ENCODE data around the gene ITPK1. TPM values are rescaled to one million over a fixed set of nuclear protein-coding genes. Genes with fewer than 3 reads are reported as not detected.

Gene ITPK1
- total RNA-seq, 2 donors from 2014 or later = 53.4 to 61.8 TPM

- no peaks in the 10 kb centered on the region for H3K9me3 Mint-ChIP-seq
- no peak overlapping the region for H3K4me3 Mint-ChIP-seq
- H3K27me3 Mint-ChIP-seq (ENCODE audit: low read depth) = peaks cover 12% of the 10 kb centered on the region
- peaks cover 0 to 2% of the 10 kb centered on the region in 2 donors for H3K36me3 Mint-ChIP-seq (ENCODE audit: insufficient read depth in 2 of 2)
- H3K4me1 Mint-ChIP-seq (ENCODE audit: low read depth) = peaks cover 17% of the 10 kb centered on the region
- no peak overlapping the region for H3K27ac Mint-ChIP-seq
- DNase-seq (no peak), ATAC-seq (replicated peaks in 1 of 2) (no peak)
Measured at GRCh38 chr14:92905667-92906066, 210.1 kb downstream of the ITPK1 start.

GRCh38 chr14:92903359-92903758, 212.4 kb downstream of the ITPK1 start:
- H3K36me3 Mint-ChIP-seq (ENCODE audit: insufficient read depth in 2 of 2) = peaks cover 0 to 4% of the 10 kb centered on the region in 2 donors
- peak; percentile 39 to 49 for ATAC-seq (replicated peaks in 1 of 2)
- no peak for DNase-seq
- H3K4me3 Mint-ChIP-seq = no peak overlapping the region
- peaks cover 12% of the 10 kb centered on the region for H3K27me3 Mint-ChIP-seq (ENCODE audit: low read depth)
- peaks cover 27% of the 10 kb centered on the region for H3K4me1 Mint-ChIP-seq (ENCODE audit: low read depth)
- no peak overlapping the region for H3K27ac Mint-ChIP-seq
- H3K9me3 Mint-ChIP-seq = peaks cover 1 to 3% of the 10 kb centered on the region in 2 donors

DNA sequence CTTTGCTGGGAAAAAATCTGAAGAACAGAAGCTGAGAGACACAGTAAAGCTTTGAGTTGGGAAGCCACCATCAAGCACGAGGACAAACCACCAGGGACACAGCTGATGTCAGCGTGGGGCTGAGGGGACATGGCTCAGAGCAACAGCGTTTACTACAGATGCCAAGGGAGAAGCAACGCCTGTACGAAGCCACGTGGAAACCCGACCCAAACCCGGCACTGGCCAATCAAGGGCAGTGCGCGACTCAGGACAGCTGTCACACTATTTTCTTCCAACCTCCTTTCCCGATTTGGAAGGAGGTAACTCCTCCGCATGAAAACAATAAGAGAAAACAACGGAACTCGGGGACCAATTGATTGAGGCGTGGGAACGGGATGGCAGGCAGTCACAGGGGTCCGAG, 213.0 kb downstream of the ITPK1 start:
- no peak overlapping the region for H3K4me3 Mint-ChIP-seq

DNA sequence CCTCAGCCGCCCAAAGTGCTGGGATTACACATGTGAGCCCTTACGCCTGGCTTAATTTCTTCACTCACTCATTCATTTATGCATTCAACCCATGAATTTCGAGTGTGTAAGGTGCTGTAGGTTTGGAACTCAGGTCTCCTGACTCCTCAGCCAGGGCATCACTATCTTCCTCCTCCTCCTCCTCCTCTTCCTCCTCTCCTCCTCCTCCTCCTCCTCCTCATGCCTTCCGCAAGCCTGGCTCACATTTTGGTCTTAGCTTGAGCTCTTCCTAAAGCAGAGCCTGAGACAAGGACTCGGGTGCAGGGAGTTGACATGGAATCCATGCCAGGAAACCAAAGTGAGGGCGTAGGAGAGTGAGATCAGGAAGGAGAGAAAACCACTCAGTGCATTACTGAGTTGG, 213.5 kb downstream of the ITPK1 start:
- Mint-ChIP-seq H3K9me3 (peaks cover 1 to 3% of the 10 kb centered on the region in 2 donors), H3K27me3 (ENCODE audit: low read depth) (peaks cover 16% of the 10 kb centered on the region), H3K4me3 (no peak overlapping the region), H3K4me1 (ENCODE audit: low read depth) (peaks cover 38% of the 10 kb centered on the region), H3K27ac (no peak overlapping the region), H3K36me3 (ENCODE audit: insufficient read depth in 2 of 2) (peaks cover 0 to 4% of the 10 kb centered on the region in 2 donors)
- ATAC-seq (replicated peaks in 1 of 2) = no peak
- DNase-seq = no peak

More for the DNA sequence above, 213.0 kb downstream of the ITPK1 start:
- ATAC-seq (replicated peaks in 1 of 2) = no peak
- H3K9me3 Mint-ChIP-seq = peaks cover 1 to 3% of the 10 kb centered on the region in 2 donors
- H3K27me3 Mint-ChIP-seq (ENCODE audit: low read depth) = peaks cover 12% of the 10 kb centered on the region
- no peak overlapping the region for H3K27ac Mint-ChIP-seq
- no peak for DNase-seq
- peaks cover 0 to 4% of the 10 kb centered on the region in 2 donors for H3K36me3 Mint-ChIP-seq (ENCODE audit: insufficient read depth in 2 of 2)
- peaks cover 33% of the 10 kb centered on the region for H3K4me1 Mint-ChIP-seq (ENCODE audit: low read depth)

DNA sequence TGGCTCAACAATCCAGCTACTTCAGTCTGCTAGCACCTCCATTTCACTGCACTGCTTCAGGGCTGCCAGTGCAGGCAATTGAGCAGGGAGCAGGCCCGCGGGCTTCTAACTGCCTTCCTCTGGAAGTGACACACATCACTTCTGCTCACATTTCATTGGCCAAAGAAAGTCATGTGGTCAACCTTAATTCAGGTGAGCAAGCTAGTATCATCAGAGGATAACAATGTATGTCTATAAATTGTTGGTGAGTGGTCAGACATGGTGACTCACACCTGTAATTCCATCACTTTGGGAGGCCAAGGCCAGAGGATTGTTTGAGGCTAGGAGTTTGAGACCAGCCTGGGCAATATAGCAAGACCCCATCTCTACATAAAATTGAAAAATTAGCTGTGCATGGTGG, 215.1 kb downstream of the ITPK1 start:
- DNase-seq = no peak
- peaks cover 0 to 4% of the 10 kb centered on the region in 2 donors for H3K36me3 Mint-ChIP-seq (ENCODE audit: insufficient read depth in 2 of 2)
- ATAC-seq (replicated peaks in 1 of 2) = no peak
- H3K9me3 Mint-ChIP-seq = peaks cover 1 to 3% of the 10 kb centered on the region in 2 donors
- no peak overlapping the region for H3K27ac Mint-ChIP-seq
- peaks cover 25% of the 10 kb centered on the region for H3K27me3 Mint-ChIP-seq (ENCODE audit: low read depth)
- H3K4me3 Mint-ChIP-seq = no peak overlapping the region
- peaks cover 40% of the 10 kb centered on the region for H3K4me1 Mint-ChIP-seq (ENCODE audit: low read depth)

DNA sequence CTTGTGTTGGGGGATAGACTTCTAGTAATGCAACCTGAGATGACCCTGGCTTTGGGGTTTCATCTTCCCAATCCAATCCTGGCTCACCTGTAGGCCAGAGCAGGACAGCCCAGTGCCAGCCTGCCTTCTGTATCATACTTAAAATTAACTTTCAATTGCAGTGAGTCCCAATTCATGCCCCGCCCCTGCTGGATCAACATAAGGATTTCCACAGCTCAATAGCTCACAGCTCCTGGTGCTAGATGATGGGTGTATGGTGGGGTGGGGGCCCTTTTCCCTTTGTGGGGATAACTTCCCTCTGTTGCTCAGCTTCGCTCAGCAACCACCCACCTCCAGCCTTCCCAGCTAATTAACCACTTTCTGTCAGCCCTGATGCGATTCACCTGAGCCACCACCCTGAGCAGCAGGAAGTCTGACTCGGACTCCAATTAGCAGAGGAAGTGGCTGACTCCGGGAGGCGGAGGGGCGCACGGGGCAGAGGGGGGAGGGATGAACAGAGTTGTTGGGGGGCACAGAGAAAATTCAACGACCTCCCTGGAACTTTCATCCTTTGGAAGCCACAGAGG, 217.1 kb downstream of the ITPK1 start:
- peaks cover 28% of the 10 kb centered on the region for H3K27me3 Mint-ChIP-seq (ENCODE audit: low read depth)
- peak overlapping the region in 1 of 2 donors; percentile 73 for H3K4me3 Mint-ChIP-seq
- no peak overlapping the region for H3K27ac Mint-ChIP-seq
- peaks cover 36% of the 10 kb centered on the region for H3K4me1 Mint-ChIP-seq (ENCODE audit: low read depth)
- ATAC-seq (replicated peaks in 1 of 2) (no peak), DNase-seq (no peak)
- peaks cover under 1 to 5% of the 10 kb centered on the region in 2 donors for H3K36me3 Mint-ChIP-seq (ENCODE audit: insufficient read depth in 2 of 2)
- peaks cover 6% of the 10 kb centered on the region in 2 donors for H3K9me3 Mint-ChIP-seq

DNA sequence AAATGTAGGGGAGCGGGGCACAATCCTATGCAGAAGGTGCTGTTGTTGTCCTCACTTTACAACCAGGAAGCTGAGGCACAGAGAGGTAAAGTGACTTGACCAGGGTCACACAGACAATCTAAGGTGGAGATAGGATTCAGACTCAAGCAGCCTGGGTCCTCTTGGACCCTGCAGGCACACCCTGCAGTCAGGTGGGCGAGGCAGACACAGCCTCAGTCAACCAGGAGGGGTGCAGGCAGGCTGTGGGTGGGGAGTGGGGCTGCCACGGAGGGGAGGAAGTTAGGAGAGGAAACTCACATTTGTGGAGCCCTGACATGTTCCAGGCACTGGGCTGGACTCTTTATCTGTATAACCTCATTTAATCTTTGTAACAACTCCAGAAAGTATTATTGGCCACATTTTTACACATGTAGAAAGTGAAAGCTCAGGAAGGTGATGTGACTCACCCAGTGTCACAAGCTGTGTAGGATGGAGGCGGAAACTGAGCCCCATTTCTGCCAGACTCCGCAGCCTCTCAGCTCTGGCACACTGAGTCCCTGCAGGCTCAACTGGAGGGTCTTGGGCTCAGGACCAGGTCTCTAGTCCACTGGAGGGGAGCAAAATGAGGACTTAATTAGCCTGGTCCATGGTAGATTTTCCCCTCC, 217.7 kb downstream of the ITPK1 start:
- peak overlapping the region; percentile 38 to 73 for H3K4me3 Mint-ChIP-seq
- no peak overlapping the region for H3K27ac Mint-ChIP-seq
- peaks cover 7% of the 10 kb centered on the region in 2 donors for H3K9me3 Mint-ChIP-seq
- peaks cover 32% of the 10 kb centered on the region for H3K4me1 Mint-ChIP-seq (ENCODE audit: low read depth)
- ATAC-seq (replicated peaks in 1 of 2) (peak; percentile 95), DNase-seq (peak; percentile 41 to 49)
- H3K27me3 Mint-ChIP-seq (ENCODE audit: low read depth) = peaks cover 29% of the 10 kb centered on the region
- peaks cover 1 to 6% of the 10 kb centered on the region in 2 donors for H3K36me3 Mint-ChIP-seq (ENCODE audit: insufficient read depth in 2 of 2)

- DNase-seq = no peak
- peaks cover 35% of the 10 kb centered on the region for H3K4me1 Mint-ChIP-seq (ENCODE audit: low read depth)
- ATAC-seq (replicated peaks in 1 of 2) = no peak
- H3K4me3 Mint-ChIP-seq = no peak overlapping the region
- peaks cover 1 to 8% of the 10 kb centered on the region in 2 donors for H3K36me3 Mint-ChIP-seq (ENCODE audit: insufficient read depth in 2 of 2)
- peaks cover 19% of the 10 kb centered on the region for H3K27me3 Mint-ChIP-seq (ENCODE audit: low read depth)
- peaks cover 11 to 12% of the 10 kb centered on the region in 2 donors for H3K9me3 Mint-ChIP-seq
- no peak overlapping the region for H3K27ac Mint-ChIP-seq
Measured at GRCh38 chr14:92895352-92895878, 220.3 kb downstream of the ITPK1 start.

DNA sequence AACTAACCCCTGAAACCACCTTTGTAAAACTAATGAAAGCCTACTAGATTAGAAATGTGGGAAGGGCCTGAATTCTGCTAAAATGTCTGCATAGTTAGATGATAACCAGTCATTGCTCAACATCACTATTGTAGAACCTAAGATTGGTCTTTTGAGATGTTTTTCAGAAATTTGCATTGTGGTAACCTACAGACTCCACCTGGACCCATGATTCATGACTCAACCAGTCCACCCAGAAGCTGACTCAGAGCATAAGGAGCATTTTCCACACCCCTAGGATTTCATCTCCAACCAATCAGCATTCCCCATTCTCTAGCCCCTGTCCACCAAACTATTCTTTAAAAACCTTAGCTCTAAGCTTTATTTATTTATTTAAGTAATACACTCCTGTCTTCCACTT, 223.1 kb downstream of the ITPK1 start:
- ATAC-seq (replicated peaks in 1 of 2) (no peak), DNase-seq (no peak)
- Mint-ChIP-seq H3K4me1 (ENCODE audit: low read depth) (peaks cover 18% of the 10 kb centered on the region), H3K9me3 (peaks cover 10 to 12% of the 10 kb centered on the region in 2 donors), H3K4me3 (no peak overlapping the region), H3K27me3 (ENCODE audit: low read depth) (peaks cover 19% of the 10 kb centered on the region), H3K36me3 (ENCODE audit: insufficient read depth in 2 of 2) (peaks cover 1 to 4% of the 10 kb centered on the region in 2 donors), H3K27ac (no peak overlapping the region)

DNA sequence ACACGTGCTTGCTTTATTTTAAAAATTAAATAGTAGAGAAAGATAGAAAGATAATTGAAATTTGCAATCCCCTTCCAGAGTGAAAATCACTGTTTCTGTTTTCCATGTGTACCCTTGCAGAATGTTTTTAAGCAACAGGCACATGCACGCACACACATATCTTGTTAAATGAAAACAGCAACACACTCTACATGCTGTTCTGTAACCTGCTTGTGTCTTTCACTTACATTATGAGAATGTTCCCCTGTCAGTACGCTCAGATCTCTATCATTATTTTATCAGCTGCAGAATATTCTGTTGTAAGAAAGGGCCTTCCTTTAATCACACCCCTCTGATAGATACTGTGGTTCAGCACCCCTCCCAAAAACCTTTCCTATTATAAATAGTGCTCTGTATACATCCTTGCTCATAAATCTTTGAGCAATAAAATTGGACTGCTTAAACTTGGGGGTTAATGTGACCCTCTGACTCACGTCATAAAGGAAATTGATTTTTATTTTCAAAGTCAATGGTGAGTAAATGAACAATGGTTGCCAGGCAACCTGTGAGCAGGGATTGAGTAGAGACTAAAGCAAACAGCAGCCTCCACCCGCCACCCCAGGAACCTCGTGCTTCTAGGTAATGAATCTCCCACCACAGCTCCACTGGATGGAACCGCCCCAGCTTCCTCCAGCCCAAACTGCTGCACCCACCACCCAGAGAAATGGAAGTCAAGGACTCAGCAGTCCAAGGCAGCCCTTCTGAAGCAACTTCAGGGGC, 224.7 kb downstream of the ITPK1 start:
- Mint-ChIP-seq H3K27me3 (ENCODE audit: low read depth) (peaks cover 14% of the 10 kb centered on the region), H3K27ac (no peak overlapping the region), H3K9me3 (peaks cover 10 to 12% of the 10 kb centered on the region in 2 donors), H3K4me3 (no peak overlapping the region), H3K36me3 (ENCODE audit: insufficient read depth in 2 of 2) (peaks cover 1 to 4% of the 10 kb centered on the region in 2 donors), H3K4me1 (ENCODE audit: low read depth) (peaks cover 12% of the 10 kb centered on the region)
- no peak for DNase-seq
- ATAC-seq (replicated peaks in 1 of 2) = no peak

- peaks cover 8 to 10% of the 10 kb centered on the region in 2 donors for H3K9me3 Mint-ChIP-seq
- peaks cover 21% of the 10 kb centered on the region for H3K4me1 Mint-ChIP-seq (ENCODE audit: low read depth)
- DNase-seq = no peak
- H3K36me3 Mint-ChIP-seq (ENCODE audit: insufficient read depth in 2 of 2) = peaks cover 1 to 4% of the 10 kb centered on the region in 2 donors
- no peak overlapping the region for H3K27ac Mint-ChIP-seq
- H3K27me3 Mint-ChIP-seq (ENCODE audit: low read depth) = peaks cover 34% of the 10 kb centered on the region
- no peak overlapping the region for H3K4me3 Mint-ChIP-seq
- ATAC-seq (replicated peaks in 1 of 2) = no peak
Measured at GRCh38 chr14:92888896-92889295, 226.8 kb downstream of the ITPK1 start.

DNA sequence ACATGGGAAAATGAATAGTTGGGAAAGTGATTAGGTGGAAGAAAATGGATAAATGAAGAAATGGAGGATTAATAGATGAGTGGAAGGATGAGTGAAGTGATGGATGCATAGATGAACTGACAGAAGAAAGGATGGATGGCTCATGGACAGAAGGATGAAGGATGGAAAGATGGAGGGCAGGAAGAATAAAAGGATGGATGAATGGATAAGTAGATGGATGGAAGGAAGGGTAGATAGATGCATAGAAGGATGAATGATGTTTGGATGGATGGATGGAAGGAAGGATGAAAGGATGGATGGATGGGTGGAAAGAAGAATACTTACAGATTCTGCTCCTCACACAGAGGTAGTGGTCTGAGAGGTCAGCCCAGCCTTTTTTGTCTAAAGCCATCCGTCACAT, 228.6 kb downstream of the ITPK1 start:
- H3K4me1 Mint-ChIP-seq (ENCODE audit: low read depth) = peaks cover 10% of the 10 kb centered on the region
- DNase-seq = no peak
- H3K27me3 Mint-ChIP-seq (ENCODE audit: low read depth) = peaks cover 29% of the 10 kb centered on the region
- ATAC-seq (replicated peaks in 1 of 2) = no peak
- H3K4me3 Mint-ChIP-seq = no peak overlapping the region
- peaks cover 1 to 2% of the 10 kb centered on the region in 2 donors for H3K9me3 Mint-ChIP-seq
- no peak overlapping the region for H3K27ac Mint-ChIP-seq
- no peaks in the 10 kb centered on the region for H3K36me3 Mint-ChIP-seq (ENCODE audit: insufficient read depth in 2 of 2)

Measured in activated T-cell treated with anti-CD3 and anti-CD28 coated beads, Interleukin-2, amount 50 U/mL, for 72 hours (primary cell).